ENCODE measurements around the gene FAM110A.

GRCh38 chr20:822651-823573 lies 10.6 kb upstream of the FAM110A start:
- TF ChIP-seq CTCF (conservative IDR thresholded peaks at IDR 0.05; ENCODE audit: low read depth, low read length) (no peak), EZH2 (IDR thresholded peaks at IDR 0.05; ENCODE audit: borderline replicate concordance, low read depth, low read length, poor library complexity, severe bottlenecking) (no peak)

Data from A673 (cell line).